GM18520 (cell line): Measurements from ENCODE around the gene DHRS4L2.
"Not testable (repeated sequence)": the region's sequence is repeated elsewhere in the genome, so short reads cannot be mapped to it uniquely, and the experiment has no call there.

Source experiments
- ATAC-seq: cut with Tn5 transposase; IDR thresholded peaks from one replicate; pipeline ENCODE4 v1.9.1; 2021; ENCODE audit not compliant: unreplicated experiment

Gene DHRS4L2

DNA sequence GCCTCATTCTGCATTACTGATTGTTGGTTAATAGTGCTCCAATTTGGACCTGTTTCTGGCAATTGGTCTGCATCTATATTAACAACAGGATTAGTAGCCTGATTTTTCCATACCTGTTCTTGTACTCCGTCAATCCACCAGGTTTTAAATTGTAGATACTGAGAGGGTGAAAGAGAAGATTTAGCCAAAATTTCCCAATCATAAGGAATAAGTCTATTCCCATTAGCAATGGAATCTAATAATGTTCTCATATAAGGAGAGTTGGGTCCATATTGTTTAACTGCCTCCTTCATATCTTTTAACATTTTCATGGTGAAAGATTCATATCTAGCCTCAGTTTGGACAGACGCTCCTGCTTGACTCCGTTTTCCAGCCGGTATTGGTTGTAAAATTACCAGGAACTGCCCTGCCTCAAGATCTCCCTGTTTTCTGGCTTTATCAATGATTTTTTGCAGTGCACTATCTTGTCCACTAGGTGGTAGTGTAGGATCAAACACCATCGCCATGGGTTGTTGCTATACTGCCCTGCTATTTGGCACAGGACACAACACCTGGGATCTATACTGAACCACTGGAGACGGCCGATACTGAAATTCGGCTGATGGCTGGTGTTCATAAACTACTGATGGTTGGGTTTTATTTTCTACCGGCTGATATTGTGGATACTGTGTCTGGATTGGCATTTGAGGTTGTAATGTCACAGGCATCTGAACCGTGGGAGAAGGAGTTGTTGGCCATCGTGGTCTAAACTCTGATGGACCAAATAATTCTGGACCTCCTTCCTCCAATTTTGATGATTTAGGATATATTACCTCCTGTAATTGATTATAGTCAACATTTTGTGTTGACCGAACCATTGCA is 25.2 kb downstream of the DHRS4L2 start:
- ATAC-seq: no peak

- not testable (repeated sequence) for ATAC-seq
Observed at GRCh38 chr14:24015745-24016144, 27.0 kb downstream of the DHRS4L2 start.

GRCh38 chr14:24018978-24019377 is 30.2 kb downstream of the DHRS4L2 start:
- not testable (repeated sequence) for ATAC-seq

DNA sequence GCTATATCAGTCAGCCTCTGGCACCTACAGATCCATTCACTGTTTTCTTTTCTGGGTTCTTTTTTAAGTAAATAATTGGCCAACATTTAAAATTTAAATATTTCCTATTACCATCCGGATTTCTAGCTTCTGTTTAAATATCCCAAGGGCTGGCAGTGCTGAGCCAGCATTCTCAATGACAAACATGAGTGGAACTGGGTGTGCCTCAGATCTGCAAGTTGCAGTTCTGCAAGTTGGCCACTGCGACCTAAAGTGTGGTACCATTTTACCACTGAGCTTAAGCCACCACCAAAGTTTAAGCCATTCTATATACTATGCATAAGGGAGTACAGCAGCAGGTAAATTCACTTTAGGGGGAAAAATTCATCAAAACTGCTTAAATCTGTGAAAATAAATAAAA is 31.2 kb downstream of the DHRS4L2 start:
- ATAC-seq: not testable (repeated sequence)

- not testable (repeated sequence) for ATAC-seq
Observed at GRCh38 chr14:24020520-24020919, 31.8 kb downstream of the DHRS4L2 start.

DNA sequence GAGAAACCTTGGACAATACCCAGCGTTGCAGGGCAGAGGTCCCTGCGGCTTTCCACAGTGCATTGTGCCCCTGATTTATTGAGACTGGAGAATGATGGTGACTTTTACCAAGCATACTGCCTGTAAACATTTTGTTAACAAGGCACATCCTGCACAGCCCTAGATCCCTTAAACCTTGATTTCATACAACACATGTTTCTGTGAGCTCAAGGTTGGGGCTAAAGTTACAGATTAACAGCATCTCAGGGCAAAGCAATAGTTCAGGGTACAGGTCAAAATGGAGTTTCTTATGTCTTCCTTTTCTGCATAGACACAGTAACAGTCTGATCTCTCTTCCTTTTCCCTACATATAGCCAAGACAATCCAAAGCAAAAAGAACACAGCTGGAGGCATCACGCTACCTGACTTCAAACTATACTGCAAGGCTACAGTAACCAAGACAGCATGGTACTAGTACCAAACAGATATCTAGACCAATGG is 36.2 kb downstream of the DHRS4L2 start:
- ATAC-seq: not testable (repeated sequence)

- ATAC-seq: not testable (repeated sequence)
Observed at GRCh38 chr14:24029687-24030086, 41.0 kb downstream of the DHRS4L2 start.

DNA sequence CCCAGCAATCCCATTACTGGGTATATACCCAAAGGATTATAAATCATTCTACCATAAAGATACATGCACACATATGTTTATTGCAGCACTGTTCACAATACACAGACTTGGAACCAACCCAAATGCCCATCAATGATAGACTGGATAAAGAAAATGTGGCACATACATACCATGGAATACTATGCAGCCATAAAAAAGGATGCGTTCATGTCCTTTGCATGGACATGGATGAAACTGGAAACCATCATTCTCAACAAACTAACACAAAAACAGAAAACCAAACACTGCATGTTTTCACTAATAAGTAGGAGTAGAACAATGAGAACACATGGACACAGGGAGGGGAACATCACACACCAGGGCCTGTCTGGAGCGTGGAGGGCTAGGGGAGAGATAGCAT is 42.6 kb downstream of the DHRS4L2 start:
- not testable (repeated sequence) for ATAC-seq

DNA sequence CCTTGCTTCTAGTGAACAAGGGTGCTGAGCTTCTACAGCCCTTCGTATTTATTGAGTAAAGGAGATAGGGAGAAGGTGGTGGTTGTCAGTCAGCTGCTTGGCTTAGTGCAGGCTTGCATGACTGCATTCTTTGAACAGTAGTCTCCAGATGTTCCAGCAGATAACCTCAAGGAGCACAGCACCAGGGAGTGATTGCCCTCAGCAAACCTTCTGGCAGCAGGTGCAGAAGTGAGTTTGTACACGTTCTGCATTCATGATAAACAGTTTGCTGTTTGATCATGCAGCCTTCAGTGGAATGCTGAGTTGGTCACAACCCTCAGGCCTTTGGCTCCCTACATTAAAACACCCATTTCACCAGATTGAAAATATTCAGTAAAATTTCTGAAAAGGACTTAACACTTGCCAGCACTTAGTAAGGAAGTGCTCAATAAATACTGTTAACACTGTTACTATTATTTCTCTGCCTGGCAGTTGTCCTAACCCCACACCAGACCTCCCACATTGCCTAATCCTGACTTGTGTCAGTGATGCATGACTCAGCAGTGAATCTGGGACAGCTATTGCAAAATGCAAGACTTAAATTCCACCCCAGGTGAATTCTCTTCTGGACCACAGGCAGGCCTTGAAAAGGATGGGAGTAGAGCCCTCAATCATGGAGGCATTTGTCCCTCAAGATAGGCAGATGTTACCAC is 44.1 kb downstream of the DHRS4L2 start:
- no peak for ATAC-seq

GRCh38 chr14:24035769-24036168 is 47.0 kb downstream of the DHRS4L2 start:
- not testable (repeated sequence) for ATAC-seq

- ATAC-seq: no peak
Observed at GRCh38 chr14:24036169-24036962, 47.6 kb downstream of the DHRS4L2 start.

DNA sequence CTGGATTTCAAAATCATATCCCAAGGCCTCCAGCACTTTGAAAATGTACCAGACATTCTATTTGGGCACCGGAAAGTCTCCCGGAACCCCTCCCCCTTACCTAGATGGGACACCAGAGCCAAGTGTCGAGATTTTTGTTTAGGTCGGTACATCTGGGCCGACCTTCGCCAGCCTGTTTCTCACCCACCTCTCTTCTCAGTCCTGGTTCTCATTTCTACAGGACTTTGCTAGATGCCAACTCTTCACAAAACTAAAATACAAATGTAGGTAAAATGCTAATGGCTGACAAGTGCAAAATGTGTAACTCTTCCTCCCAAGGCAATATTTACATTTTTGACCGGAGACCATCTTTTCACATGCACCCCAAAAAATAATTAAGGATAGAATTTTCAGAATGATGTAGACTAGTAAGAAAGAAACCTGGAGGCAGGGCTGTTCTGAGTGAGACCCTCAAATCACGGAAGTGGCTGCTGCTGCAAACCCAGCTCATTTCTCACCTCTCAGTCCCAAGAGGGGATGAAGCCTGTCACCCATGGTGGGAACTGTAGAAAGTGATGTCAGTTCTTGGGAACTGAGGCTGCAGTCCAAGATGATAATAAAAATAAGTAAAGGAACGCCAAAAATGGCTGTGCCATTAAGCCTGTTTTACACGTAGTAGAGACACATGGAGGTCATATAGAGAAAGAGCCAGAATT is 48.4 kb downstream of the DHRS4L2 start:
- not testable (repeated sequence) for ATAC-seq

DNA sequence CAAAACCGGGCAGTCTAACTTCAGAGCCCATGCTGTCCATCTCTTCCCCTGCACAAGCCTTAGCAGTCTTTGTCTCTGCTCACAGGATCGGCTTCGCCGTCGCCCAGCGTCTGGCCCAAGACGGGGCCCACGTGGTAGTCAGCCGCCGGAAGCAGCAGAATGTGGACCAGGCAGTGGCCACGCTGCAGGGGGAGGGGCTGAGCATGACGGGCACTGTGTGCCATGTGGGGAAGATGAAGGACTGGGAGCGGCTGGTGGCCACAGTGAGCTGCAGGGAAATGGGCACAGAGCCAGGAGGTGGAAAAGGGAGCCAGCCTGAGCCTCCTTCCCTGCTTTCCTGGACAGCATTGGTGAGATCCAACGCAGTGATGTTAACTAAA is 48.9 kb downstream of the DHRS4L2 start:
- ATAC-seq: no peak

GRCh38 chr14:24038686-24039085 is 50.0 kb downstream of the DHRS4L2 start:
- ATAC-seq: no peak

- no peak for ATAC-seq
Observed at GRCh38 chr14:24040692-24041091, 52.0 kb downstream of the DHRS4L2 start.

DNA sequence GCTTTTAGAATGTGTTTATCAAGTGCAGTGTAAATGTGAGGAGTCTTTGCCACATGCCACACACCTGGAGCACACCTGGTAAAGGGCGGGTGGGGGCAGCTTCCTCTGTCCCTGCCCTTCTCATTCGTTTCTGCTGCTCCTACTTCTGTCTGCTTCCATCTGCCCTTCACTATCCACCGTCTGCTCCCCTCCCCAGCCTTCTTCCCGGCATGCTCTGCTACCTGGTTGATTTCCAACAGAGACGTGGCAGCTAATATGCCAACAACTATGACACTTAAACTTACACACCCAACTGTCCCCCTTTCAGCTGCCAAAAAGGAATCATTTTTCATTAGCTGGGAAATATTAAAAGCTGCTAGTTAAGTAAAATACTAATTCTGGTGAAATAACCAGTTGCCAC is 54.0 kb downstream of the DHRS4L2 start:
- ATAC-seq: no peak

DNA sequence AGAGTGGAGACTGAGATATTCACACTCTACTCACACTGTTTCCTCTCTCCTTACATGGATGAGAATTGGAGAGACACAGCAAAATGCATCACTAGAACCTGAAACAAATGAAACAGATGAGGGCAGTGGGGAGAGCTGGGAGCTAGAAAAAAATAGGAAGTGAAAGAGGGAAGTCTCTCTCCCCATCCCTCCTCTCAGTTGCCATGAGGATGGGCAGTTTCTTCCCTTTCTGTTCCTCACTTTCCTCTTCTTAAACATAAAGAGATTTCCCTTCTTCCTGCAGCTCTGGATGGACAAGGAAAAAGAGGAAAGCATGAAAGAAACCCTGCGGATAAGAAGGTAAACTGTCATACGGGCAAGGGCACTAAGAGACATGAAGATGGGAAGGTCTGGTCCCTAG is 60.3 kb downstream of the DHRS4L2 start:
- ATAC-seq: not testable (repeated sequence)

DNA sequence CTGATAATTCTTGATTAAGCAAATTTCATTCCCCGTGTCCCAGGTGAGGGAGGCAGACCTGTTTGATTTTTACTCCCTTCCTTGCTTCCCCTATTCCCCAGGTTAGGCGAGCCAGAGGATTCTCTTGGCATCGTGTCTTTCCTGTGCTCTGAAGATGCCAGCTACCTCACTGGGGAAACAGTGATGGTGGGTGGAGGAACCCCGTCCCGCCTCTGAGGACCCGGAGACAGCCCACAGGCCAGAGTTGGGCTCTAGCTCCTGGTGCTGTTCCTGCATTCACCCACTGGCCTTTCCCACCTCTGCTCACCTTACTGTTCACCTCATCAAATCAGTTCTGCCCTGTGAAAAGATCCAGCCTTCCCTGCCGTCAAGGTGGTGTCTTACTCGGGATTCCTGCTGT is 62.0 kb downstream of the DHRS4L2 start:
- ATAC-seq: not testable (repeated sequence)

DNA sequence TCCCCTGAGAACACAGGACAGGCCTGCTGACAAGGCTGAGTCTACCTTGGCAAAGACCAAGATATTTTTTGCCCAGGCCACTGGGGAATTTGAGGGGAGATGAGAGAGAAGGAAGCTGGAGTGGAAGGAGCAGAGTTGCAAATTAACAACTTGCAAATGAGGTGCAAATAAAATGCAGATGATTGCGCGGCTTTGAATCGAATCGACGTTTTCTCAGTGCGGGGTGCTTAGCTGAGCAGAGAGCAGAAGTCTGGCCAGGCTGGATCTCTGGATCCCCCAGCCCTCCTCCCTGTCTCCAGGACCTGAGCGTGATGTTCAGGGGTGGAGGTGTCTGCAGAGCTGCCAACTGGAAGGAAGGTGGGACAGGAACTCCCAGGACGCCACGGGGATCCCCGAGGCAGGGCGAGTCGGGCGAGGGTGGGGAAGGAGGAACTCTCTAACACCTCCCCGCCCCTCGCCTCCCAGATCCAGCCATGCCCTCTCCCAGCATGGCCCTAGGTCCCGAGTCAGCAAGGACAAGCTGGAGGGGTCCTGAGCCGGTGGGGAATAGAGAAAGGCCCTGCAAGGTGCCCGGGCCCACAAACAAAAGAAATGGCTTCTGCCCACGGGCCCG is 62.6 kb downstream of the DHRS4L2 start:
- no peak for ATAC-seq
